Measurements from ENCODE around the gene EVI5. TPM values are rescaled to one million over a fixed set of nuclear protein-coding genes. Genes with fewer than 3 reads are reported as not detected.

The EVI5 gene
- total RNA-seq, 4 donors from 2014 or later, result 13.6 to 21.6 (median 14.8) TPM

- no peak for TF ChIP-seq POLR2A (IDR thresholded peaks at IDR 0.05)
- no peak for TF ChIP-seq POLR2AphosphoS5 (IDR thresholded peaks at IDR 0.05)
- TF ChIP-seq, protein P1, sequence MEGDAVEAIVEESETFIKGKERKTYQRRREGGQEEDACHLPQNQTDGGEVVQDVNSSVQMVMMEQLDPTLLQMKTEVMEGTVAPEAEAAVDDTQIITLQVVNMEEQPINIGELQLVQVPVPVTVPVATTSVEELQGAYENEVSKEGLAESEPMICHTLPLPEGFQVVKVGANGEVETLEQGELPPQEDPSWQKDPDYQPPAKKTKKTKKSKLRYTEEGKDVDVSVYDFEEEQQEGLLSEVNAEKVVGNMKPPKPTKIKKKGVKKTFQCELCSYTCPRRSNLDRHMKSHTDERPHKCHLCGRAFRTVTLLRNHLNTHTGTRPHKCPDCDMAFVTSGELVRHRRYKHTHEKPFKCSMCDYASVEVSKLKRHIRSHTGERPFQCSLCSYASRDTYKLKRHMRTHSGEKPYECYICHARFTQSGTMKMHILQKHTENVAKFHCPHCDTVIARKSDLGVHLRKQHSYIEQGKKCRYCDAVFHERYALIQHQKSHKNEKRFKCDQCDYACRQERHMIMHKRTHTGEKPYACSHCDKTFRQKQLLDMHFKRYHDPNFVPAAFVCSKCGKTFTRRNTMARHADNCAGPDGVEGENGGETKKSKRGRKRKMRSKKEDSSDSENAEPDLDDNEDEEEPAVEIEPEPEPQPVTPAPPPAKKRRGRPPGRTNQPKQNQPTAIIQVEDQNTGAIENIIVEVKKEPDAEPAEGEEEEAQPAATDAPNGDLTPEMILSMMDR (IDR thresholded peaks at IDR 0.05), result no peak
- no peak for TF ChIP-seq EP300 (IDR thresholded peaks at IDR 0.05)
- no peaks in the 10 kb centered on the region for H3K9me3 ChIP-seq
- H3K36me3 ChIP-seq, result no peaks in the 10 kb centered on the region
- peaks cover 77% of the 10 kb centered on the region for H3K27me3 ChIP-seq
- 36% methylated on average over 18 of the region's 65 CpGs for WGBS
- no peak overlapping the region for H3K27ac ChIP-seq
- peaks cover 60% of the 10 kb centered on the region for H3K4me1 ChIP-seq
- peak overlapping the region; percentile 60 for H3K4me3 ChIP-seq
- DNase-seq (ENCODE audit: low spot score in 2 of 2), result no peak
Observed at GRCh38 chr1:92480813-92481598, 303.9 kb downstream of the EVI5 start.

GRCh38 chr1:92480200-92480812, 304.6 kb downstream of the EVI5 start:
- Histone ChIP-seq H3K27ac (no peak overlapping the region), H3K36me3 (no peaks in the 10 kb centered on the region), H3K4me3 (peak overlapping the region; percentile 60), H3K4me1 (peaks cover 53% of the 10 kb centered on the region), H3K9me3 (no peaks in the 10 kb centered on the region), H3K27me3 (peaks cover 70% of the 10 kb centered on the region)
- no peak for DNase-seq (ENCODE audit: low spot score in 2 of 2)
- TF ChIP-seq POLR2A (IDR thresholded peaks at IDR 0.05) (no peak), POLR2AphosphoS5 (IDR thresholded peaks at IDR 0.05) (no peak), EP300 (IDR thresholded peaks at IDR 0.05) (no peak)
- TF ChIP-seq, protein P1 (IDR thresholded peaks at IDR 0.05), result no peak
- WGBS, result 36% methylated on average over 23 of the region's 59 CpGs

- no peak overlapping the region for H3K4me3 ChIP-seq
- 92% methylated on average over 9 of the region's 9 CpGs for WGBS
- peaks cover 62% of the 10 kb centered on the region for H3K27me3 ChIP-seq
- no peaks in the 10 kb centered on the region for H3K9me3 ChIP-seq
- H3K36me3 ChIP-seq, result no peaks in the 10 kb centered on the region
- H3K27ac ChIP-seq, result no peak overlapping the region
- TF ChIP-seq, protein P1 (IDR thresholded peaks at IDR 0.05), result no peak
- TF ChIP-seq EP300 (IDR thresholded peaks at IDR 0.05) (no peak), POLR2A (IDR thresholded peaks at IDR 0.05) (no peak), POLR2AphosphoS5 (IDR thresholded peaks at IDR 0.05) (no peak)
- DNase-seq (ENCODE audit: low spot score in 2 of 2), result no peak
- peaks cover 45% of the 10 kb centered on the region for H3K4me1 ChIP-seq
Observed at GRCh38 chr1:92479587-92479986, 305.3 kb downstream of the EVI5 start.

DNA sequence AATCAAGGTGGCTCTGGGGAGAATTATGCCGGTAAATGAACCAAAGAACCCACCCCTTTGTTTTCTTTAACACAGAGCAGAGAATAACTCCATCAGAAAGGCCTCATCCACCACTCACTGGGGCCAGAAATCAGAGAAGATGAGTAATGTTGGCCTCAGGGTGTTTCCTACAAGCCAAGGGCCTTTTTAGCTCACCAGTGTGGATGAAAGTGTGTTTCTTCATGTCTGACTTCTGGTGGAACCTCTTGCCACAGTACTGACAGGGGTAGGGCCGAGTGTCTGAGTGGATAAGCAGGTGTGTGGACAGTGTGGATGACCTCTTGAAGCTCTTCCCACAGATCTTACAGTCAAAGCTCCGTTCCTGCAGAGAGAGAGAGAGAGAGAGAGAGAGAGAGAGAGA, 306.5 kb downstream of the EVI5 start:
- Histone ChIP-seq H3K27me3 (peaks cover 50% of the 10 kb centered on the region), H3K9me3 (no peaks in the 10 kb centered on the region), H3K4me1 (peaks cover 33% of the 10 kb centered on the region), H3K36me3 (no peaks in the 10 kb centered on the region), H3K4me3 (no peak overlapping the region), H3K27ac (no peak overlapping the region)
- TF ChIP-seq POLR2AphosphoS5 (IDR thresholded peaks at IDR 0.05) (no peak), POLR2A (IDR thresholded peaks at IDR 0.05) (no peak), EP300 (IDR thresholded peaks at IDR 0.05) (no peak)
- TF ChIP-seq, protein P1 (IDR thresholded peaks at IDR 0.05), result no peak
- 75% methylated on average over 3 of the region's 3 CpGs for WGBS
- DNase-seq (ENCODE audit: low spot score in 2 of 2), result no peak

- Histone ChIP-seq H3K27me3 (peaks cover 28% of the 10 kb centered on the region), H3K4me3 (no peak overlapping the region), H3K9me3 (no peaks in the 10 kb centered on the region), H3K36me3 (no peaks in the 10 kb centered on the region), H3K4me1 (peaks cover 11% of the 10 kb centered on the region), H3K27ac (no peak overlapping the region)
- DNase-seq (ENCODE audit: low spot score in 2 of 2), result no peak
- WGBS, result 51% methylated on average over 12 of the region's 12 CpGs
- TF ChIP-seq POLR2A (IDR thresholded peaks at IDR 0.05) (no peak), POLR2AphosphoS5 (IDR thresholded peaks at IDR 0.05) (no peak), EP300 (IDR thresholded peaks at IDR 0.05) (no peak)
- TF ChIP-seq, protein P1 (IDR thresholded peaks at IDR 0.05), result no peak
Observed at GRCh38 chr1:92476071-92476631, 308.8 kb downstream of the EVI5 start.
